Body of pancreas (tissue), 4 donors: Measurements from ENCODE around the gene PTGES2. TPM values are rescaled to one million over a fixed set of nuclear protein-coding genes. Genes with fewer than 3 reads are reported as not detected.

ENCODE experiments used
- ATAC-seq: fragments of 150-250 bp; one replicate; pipeline ENCODE4 v1.9.1; 2016
- DNase-seq, 4 donors: peaks; one replicate each; pipeline ENCODE4 v3.0.0-alpha.2; 2019
- H3K27ac ChIP-seq, 4 donors: fragments of 200-600 bp; sonication (generic); 1 replicate in 3 of 4; 2 replicates in 1 of 4; pipeline versions ENCODE4 v1.5.1 to v1.6.1; 2016 to 2019; ENCODE audit warnings: mild to moderate bottlenecking in 1 of 4, mixed read lengths in 1 of 4, moderate library complexity in 1 of 4
- H3K27me3 ChIP-seq, 2 donors: fragments of 200-600 bp; sonication (generic); one replicate each; pipeline ENCODE4 v1.6.0; 2016; ENCODE audit warnings: mild to moderate bottlenecking in 1 of 2
- H3K36me3 ChIP-seq, 2 donors: fragments of 200-600 bp; sonication (generic); replicated peaks in 1 of 2; 2 replicates each; pipeline ENCODE4 v1.5.1; 2016; ENCODE audit warnings: low read depth in 2 of 2; ENCODE audit not compliant: insufficient read depth in 1 of 2
- H3K4me1 ChIP-seq: fragments of 200-600 bp; sonication (generic); one replicate; pipeline ENCODE4 v1.6.0; 2016
- H3K4me3 ChIP-seq, 2 donors: fragments of 200-600 bp; sonication (generic); 1 replicate in 1 of 2; 2 replicates in 1 of 2; pipeline ENCODE4 v1.5.1; 2016 to 2019
- H3K9me3 ChIP-seq, 3 donors: fragments of 200-600 bp; sonication (generic); 1 replicate in 2 of 3; 2 replicates in 1 of 3; pipeline ENCODE4 v1.5.1; 2016
- CTCF ChIP-seq, 7 experiments: fragments of 450-650 bp in 4 of 7; fragments of 200-600 bp in 3 of 7; sonication (generic) in 3 of 7; IDR thresholded peaks; one replicate each; pipeline ENCODE4 v1.5.1; 2016 to 2019; ENCODE audit warnings: antibody characterized with exemption in 7 of 7
- POLR2A ChIP-seq, 3 donors: fragments of 450-650 bp; IDR thresholded peaks; one replicate each; pipeline ENCODE4 v1.6.1; 2016; ENCODE audit warnings: antibody characterized with exemption in 3 of 3, mild to moderate bottlenecking in 2 of 3
- WGBS, 2 donors: methylation state at CpG; one replicate each; pipeline ENCODE4 v1.1.5; 2017; 5-methylcytosine and 5-hydroxymethylcytosine counted together
- intact Hi-C: fragments of 100-400 bp; cut with DNase I; formaldehyde crosslinking; loops from one replicate; pipeline ENCODE4 v1.15.1; 2023
- total RNA-seq, 2 donors: library from RNA; depleted of rRNA; stranded (reverse); fragments of >200 nt; gene quantifications; one replicate each; pipeline ENCODE4 v1.1.0, GENCODE V29; 2016

The PTGES2 gene
- total RNA-seq, 2 donors from 2014 or later: 55.8 to 145 TPM

GRCh38 chr9:128088253-128088945 is 39.1 kb downstream of the PTGES2 start:
- no peak overlapping the region for H3K27ac ChIP-seq
- no peak for ATAC-seq
- TF ChIP-seq CTCF (IDR thresholded peaks at IDR 0.05) (no peak), POLR2A (IDR thresholded peaks at IDR 0.05) (no peak)

GRCh38 chr9:128087262-128087661 is 40.3 kb downstream of the PTGES2 start:
- ATAC-seq (no peak), DNase-seq (no peak)
- no peak overlapping the region for H3K4me3 ChIP-seq
- TF ChIP-seq CTCF (IDR thresholded peaks at IDR 0.05) (no peak), POLR2A (IDR thresholded peaks at IDR 0.05) (no peak)
- intact Hi-C loops: no loop called here
- H3K27ac ChIP-seq: no peak overlapping the region
- peaks cover 5% of the 10 kb centered on the region for H3K4me1 ChIP-seq
- no peaks in the 10 kb centered on the region for H3K9me3 ChIP-seq
- no peaks in the 10 kb centered on the region for H3K27me3 ChIP-seq
- WGBS, 2 donors: 68 to 77% methylated on average over 10 of the region's 10 CpGs
- H3K36me3 ChIP-seq: no peaks in the 10 kb centered on the region

More at GRCh38 chr9:128088253-128088945, 39.1 kb downstream of the PTGES2 start:
- intact Hi-C loops: no loop called here
- no peaks in the 10 kb centered on the region for H3K9me3 ChIP-seq
- no peak for DNase-seq
- H3K4me1 ChIP-seq: peaks cover 10% of the 10 kb centered on the region
- 75 to 83% methylated on average over 9 of the region's 9 CpGs for WGBS, 2 donors
- H3K36me3 ChIP-seq: no peaks in the 10 kb centered on the region
- no peak overlapping the region for H3K4me3 ChIP-seq
- H3K27me3 ChIP-seq: no peaks in the 10 kb centered on the region

- Histone ChIP-seq H3K27ac (no peak overlapping the region), H3K36me3 (no peaks in the 10 kb centered on the region), H3K4me1 (peaks cover 17% of the 10 kb centered on the region), H3K4me3 (no peak overlapping the region), H3K27me3 (no peaks in the 10 kb centered on the region), H3K9me3 (no peaks in the 10 kb centered on the region)
- TF ChIP-seq POLR2A (IDR thresholded peaks at IDR 0.05) (no peak), CTCF (IDR thresholded peaks at IDR 0.05) (no peak)
- no peak for ATAC-seq
- DNase-seq: no peak
- intact Hi-C loops: no loop called here
- WGBS, 2 donors: 70 to 75% methylated on average over 4 of the region's 4 CpGs
These were observed 41.6 kb downstream of the PTGES2 start for GRCh38 chr9:128085943-128086342.

- Histone ChIP-seq H3K4me1 (peaks cover 29% of the 10 kb centered on the region), H3K27me3 (no peaks in the 10 kb centered on the region), H3K9me3 (no peaks in the 10 kb centered on the region), H3K4me3 (no peak overlapping the region), H3K27ac (no peak overlapping the region), H3K36me3 (no peaks in the 10 kb centered on the region)
- DNase-seq (no peak), ATAC-seq (no peak)
- intact Hi-C loops: no loop called here
- 85 to 93% methylated on average over 4 of the region's 4 CpGs for WGBS, 2 donors
- no peak for TF ChIP-seq POLR2A (IDR thresholded peaks at IDR 0.05)
- no peak for TF ChIP-seq CTCF (IDR thresholded peaks at IDR 0.05)
These were observed 42.8 kb downstream of the PTGES2 start for GRCh38 chr9:128084746-128085145.

- 52 to 67% methylated on average over 7 of the region's 7 CpGs for WGBS, 2 donors
- DNase-seq (no peak), ATAC-seq (no peak)
- Histone ChIP-seq H3K27me3 (no peaks in the 10 kb centered on the region), H3K4me3 (no peak overlapping the region), H3K27ac (peak overlapping the region in 3 of 4 donors; percentile 15 to 57 (median 44)), H3K9me3 (no peaks in the 10 kb centered on the region), H3K4me1 (peaks cover 55% of the 10 kb centered on the region), H3K36me3 (no peaks in the 10 kb centered on the region)
- intact Hi-C loops: no loop called here
- no peak for TF ChIP-seq POLR2A (IDR thresholded peaks at IDR 0.05)
- no peak for TF ChIP-seq CTCF (IDR thresholded peaks at IDR 0.05)
These were observed 45.4 kb downstream of the PTGES2 start for GRCh38 chr9:128082151-128082550.
